ENCODE data around the gene ERBB2. TPM values are rescaled to one million over a fixed set of nuclear protein-coding genes. Genes with fewer than 3 reads are reported as not detected.

Gene ERBB2
- total and polyA plus RNA-seq, 2 of the 4 experiments (the other 2 are of a cell fraction), result 28.7 to 33.3 TPM

DNA sequence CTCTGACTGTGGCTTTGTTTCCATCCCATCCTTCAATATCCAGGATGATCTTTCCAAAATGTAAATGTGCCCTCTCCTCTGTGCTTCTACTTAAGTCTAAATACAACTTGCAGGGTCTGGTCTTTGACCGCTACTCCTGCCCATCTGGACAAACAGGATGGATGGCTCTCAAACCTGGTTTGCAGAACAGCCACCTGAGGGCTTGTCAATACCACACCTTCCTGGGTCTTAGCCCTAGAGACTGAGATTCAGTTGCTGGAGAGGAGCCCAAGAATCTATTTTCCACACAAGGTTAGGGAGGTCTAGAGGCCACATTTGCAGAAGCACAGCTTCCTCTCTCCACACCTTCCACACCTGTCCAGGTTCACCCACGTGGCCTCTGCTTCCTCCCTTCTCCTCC, 36.0 kb downstream of the ERBB2 start:
- Histone ChIP-seq H3K4me3 (ENCODE audit: insufficient read depth, low read depth, low read length) (no peak overlapping the region), H3K9ac (ENCODE audit: low read depth, low read length) (no peak overlapping the region), H4K5ac (ENCODE audit: low read depth, low read length) (no peak overlapping the region), H2AK9ac (replicated peaks; ENCODE audit: low read depth, low read length, poor library complexity) (no peak overlapping the region), H2BK5ac (ENCODE audit: low read depth, low read length, poor library complexity, severe bottlenecking) (no peak overlapping the region), H2AFZ (replicated peaks; ENCODE audit: low read length, poor library complexity) (no peak overlapping the region), H3K9me1 (ENCODE audit: insufficient read depth, low read length) (0 out of 2 replicates have a peak, but pooled peaks cover 6% of the 10 kb centered on the region), H3K56ac (ENCODE audit: extremely low read depth, insufficient read depth, low read length) (no peak overlapping the region), H3K14ac (replicated peaks; ENCODE audit: low read depth, low read length) (no peak overlapping the region), H3K79me1 (ENCODE audit: low read depth in 1 of 2, low read length in 2 of 2) (no peaks in the 10 kb centered on the region), H3K23ac (ENCODE audit: low read depth, low read length) (no peak overlapping the region), H3K4me2 (ENCODE audit: low read depth, low read length) (no peak overlapping the region), H2AK5ac (ENCODE audit: low read depth, low read length) (no peak overlapping the region), H4K91ac (ENCODE audit: insufficient read depth, low read depth, low read length) (no peak overlapping the region), H2BK15ac (ENCODE audit: low read depth, low read length) (no peak overlapping the region), H3K27me3 (ENCODE audit: control insufficient read depth, insufficient read depth, low read length) (peaks cover 28% of the 10 kb centered on the region), H3K4me1 (ENCODE audit: control insufficient read depth, insufficient read depth, low read length) (peaks cover 16% of the 10 kb centered on the region; the same call in 1 of the 2 replicates), H3K27ac (ENCODE audit: insufficient read depth, low read length) (no peak overlapping the region), H3K4ac (ENCODE audit: low read depth, low read length) (no peak overlapping the region), H4K8ac (ENCODE audit: low read depth in 2 of 2, low read length in 2 of 2) (no peak overlapping the region), H3K36me3 (ENCODE audit: control insufficient read depth, insufficient read depth, low read length) (no peaks in the 10 kb centered on the region), H4K20me1 (ENCODE audit: insufficient read depth, low read length) (no peaks in the 10 kb centered on the region), H3K18ac (ENCODE audit: low read depth, low read length) (no peak overlapping the region), H3K9me3 (ENCODE audit: control insufficient read depth, insufficient read depth, low read length) (no peaks in the 10 kb centered on the region), H2BK20ac (ENCODE audit: low read depth, low read length) (no peak overlapping the region), H2BK120ac (ENCODE audit: low read depth, low read length) (no peak overlapping the region)
- dilution Hi-C loops (cut with HindIII; ENCODE audit: low sequenced_read_pairs, unreplicated experiment) (no loop called here), intact Hi-C loops (cut with micrococcal nuclease) (no loop called here), in situ Hi-C loops (cut with MboI; ENCODE audit: low sequenced_read_pairs) (no loop called here)
- ATAC-seq (ENCODE audit: low read depth) (no peak), DNase-seq (no peak)
- CTCF ChIA-PET, result no interaction called here
- WGBS, 2 experiments (ENCODE audit: extremely low coverage in 2 of 2, insufficient read length in 1 of 2), result 25% methylated on average over 1 of the region's 2 CpGs; no CpG with 5 or more reads in 1 of the 2 experiments
- POLR2A ChIA-PET (ENCODE audit: unreplicated experiment), result no interaction called here
- no TSS peak for BruUV-seq (replicated peaks)
- TF ChIP-seq POLR2A (IDR thresholded peaks at IDR 0.05; ENCODE audit: low read depth, low read length) (no peak), CHD1 (IDR thresholded peaks at IDR 0.05; ENCODE audit: low read depth, low read length) (no peak), FOS (IDR thresholded peaks at IDR 0.05; ENCODE audit: low read depth, low read length) (no peak), RFX5 (IDR thresholded peaks at IDR 0.05; ENCODE audit: low read depth, low read length) (no peak), SMC3 (IDR thresholded peaks at IDR 0.05; ENCODE audit: low read depth, low read length) (no peak), MAFK (IDR thresholded peaks at IDR 0.05; ENCODE audit: low read depth, low read length) (no peak), CEBPB (IDR thresholded peaks at IDR 0.05; ENCODE audit: low read depth, low read length) (no peak), MXI1 (IDR thresholded peaks at IDR 0.05; ENCODE audit: borderline replicate concordance, low read depth, low read length) (no peak), CTCF (conservative IDR thresholded peaks at IDR 0.05; ENCODE audit: low read depth, low read length) (no peak), NFE2L2 (IDR thresholded peaks at IDR 0.05; ENCODE audit: low read depth, low read length) (no peak), RAD21 (IDR thresholded peaks at IDR 0.05; ENCODE audit: low read length) (no peak)
- TF ChIP-seq, protein P1, sequence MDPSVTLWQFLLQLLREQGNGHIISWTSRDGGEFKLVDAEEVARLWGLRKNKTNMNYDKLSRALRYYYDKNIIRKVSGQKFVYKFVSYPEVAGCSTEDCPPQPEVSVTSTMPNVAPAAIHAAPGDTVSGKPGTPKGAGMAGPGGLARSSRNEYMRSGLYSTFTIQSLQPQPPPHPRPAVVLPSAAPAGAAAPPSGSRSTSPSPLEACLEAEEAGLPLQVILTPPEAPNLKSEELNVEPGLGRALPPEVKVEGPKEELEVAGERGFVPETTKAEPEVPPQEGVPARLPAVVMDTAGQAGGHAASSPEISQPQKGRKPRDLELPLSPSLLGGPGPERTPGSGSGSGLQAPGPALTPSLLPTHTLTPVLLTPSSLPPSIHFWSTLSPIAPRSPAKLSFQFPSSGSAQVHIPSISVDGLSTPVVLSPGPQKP (IDR thresholded peaks at IDR 0.05; ENCODE audit: borderline replicate concordance, low read depth, low read length), result no peak

Data from IMR-90 (cell line).